H54 (cell line): ENCODE results near the gene PPP1CA.
A peak's percentile ranks its signal among the peaks of the same experiment; 100 is the strongest.

Source experiments
- DNase-seq: peaks from one replicate; pipeline ENCODE4 v3.0.0; 2011; ENCODE audit warnings: low spot score, mixed read lengths; ENCODE audit not compliant: insufficient read length
- FAIRE-seq: peaks from 3 replicates; lab custom pipeline; 2011; peaks lifted over from hg19 to GRCh38; lab: Jason Lieb, UNC
- POLR2A ChIP-seq: IDR thresholded peaks from 2 replicates; pipeline ENCODE4 v1.6.1; 2011; ENCODE audit warnings: low read depth, mild to moderate bottlenecking, low read length

Gene PPP1CA

GRCh38 chr11:67401495-67402191 is at the start of gene PPP1CA:
Gene PPP1CA, minus strand, starts transcription at chr11:67401858. Its CDS starts 76 bp downstream, at chr11:67401782.
- FAIRE-seq (no peak), DNase-seq (peak; percentile 95)
- TF ChIP-seq POLR2A: peak; percentile 88

GRCh38 chr11:67450796-67451657 is 49.4 kb upstream of the PPP1CA start:
- no peak for TF ChIP-seq POLR2A
- FAIRE-seq (no peak), DNase-seq (no peak)

- DNase-seq: no peak
- no peak for FAIRE-seq
- TF ChIP-seq POLR2A: no peak
Measured at GRCh38 chr11:67449116-67449844, 47.6 kb upstream of the PPP1CA start.

- TF ChIP-seq POLR2A: no peak
- DNase-seq: no peak
- no peak for FAIRE-seq
Measured at GRCh38 chr11:67448220-67448609, 46.6 kb upstream of the PPP1CA start.

- FAIRE-seq (no peak), DNase-seq (no peak)
- TF ChIP-seq POLR2A: no peak
Measured at GRCh38 chr11:67445515-67445914, 43.9 kb upstream of the PPP1CA start.

GRCh38 chr11:67442504-67443404 is 41.1 kb upstream of the PPP1CA start:
- DNase-seq (no peak), FAIRE-seq (no peak)
- no peak for TF ChIP-seq POLR2A

- TF ChIP-seq POLR2A: no peak
- DNase-seq (no peak), FAIRE-seq (no peak)
Measured at GRCh38 chr11:67441731-67442351, 40.2 kb upstream of the PPP1CA start.

GRCh38 chr11:67441098-67441563 is 39.5 kb upstream of the PPP1CA start:
- TF ChIP-seq POLR2A: no peak
- no peak for DNase-seq
- FAIRE-seq: no peak

GRCh38 chr11:67440229-67441097 is 38.8 kb upstream of the PPP1CA start:
- FAIRE-seq (no peak), DNase-seq (no peak)
- TF ChIP-seq POLR2A: no peak

GRCh38 chr11:67439321-67440228 is 37.9 kb upstream of the PPP1CA start:
- peak; percentile 74 for DNase-seq
- TF ChIP-seq POLR2A: no peak
- FAIRE-seq: no peak
